Measurements from ENCODE around the gene SEPTIN14.
"Not testable (repeated sequence)": the region's sequence is repeated elsewhere in the genome, so short reads cannot be mapped to it uniquely, and the experiment has no call there.

SEPTIN14 gene

DNA sequence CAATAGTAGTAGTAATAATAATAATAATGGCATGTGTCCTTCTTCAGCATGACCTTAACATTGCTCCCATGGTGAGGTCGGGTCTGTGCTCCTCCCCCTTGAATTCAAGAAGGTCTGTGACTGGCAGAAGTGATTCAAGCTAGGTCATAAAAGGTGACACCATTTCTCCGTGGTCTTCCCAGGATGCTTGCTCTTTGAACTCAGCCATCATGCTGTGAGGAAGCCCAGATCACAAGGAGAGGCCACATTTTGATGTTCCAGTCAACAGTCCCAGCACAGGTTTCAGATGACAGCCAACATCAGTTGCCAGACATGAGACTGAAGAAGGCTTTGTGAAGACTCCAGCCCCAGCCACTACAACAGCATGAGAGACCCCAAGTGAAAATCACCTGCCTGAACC lies 83.9 kb downstream of the SEPTIN14 start:
- DNase-seq = no peak

- DNase-seq = no peak
These were observed 86.4 kb downstream of the SEPTIN14 start for GRCh38 chr7:55776196-55776595.

GRCh38 chr7:55775051-55775420 lies 87.5 kb downstream of the SEPTIN14 start:
- DNase-seq = no peak

GRCh38 chr7:55774327-55775050 lies 88.1 kb downstream of the SEPTIN14 start:
- no peak for DNase-seq

DNA sequence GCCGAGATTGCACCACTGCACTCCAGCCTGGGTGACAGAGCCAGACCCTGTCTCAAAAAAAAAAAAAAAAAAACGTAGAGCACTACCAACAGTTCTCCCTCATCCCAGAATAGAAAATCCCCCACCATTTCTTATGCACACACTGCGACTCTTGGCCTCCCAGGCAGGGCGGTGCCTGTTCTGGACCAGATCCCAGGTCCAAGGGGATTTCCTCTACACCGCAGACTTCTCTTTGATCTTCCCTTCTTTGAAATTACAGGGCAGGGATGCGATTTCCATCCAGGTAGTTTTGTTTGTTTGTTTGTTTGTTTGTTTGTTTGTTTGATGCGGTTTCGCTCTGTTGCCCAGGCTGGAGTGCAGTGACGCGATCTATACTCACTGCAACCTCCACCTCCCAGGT lies 91.8 kb downstream of the SEPTIN14 start:
- no peak for DNase-seq

DNA sequence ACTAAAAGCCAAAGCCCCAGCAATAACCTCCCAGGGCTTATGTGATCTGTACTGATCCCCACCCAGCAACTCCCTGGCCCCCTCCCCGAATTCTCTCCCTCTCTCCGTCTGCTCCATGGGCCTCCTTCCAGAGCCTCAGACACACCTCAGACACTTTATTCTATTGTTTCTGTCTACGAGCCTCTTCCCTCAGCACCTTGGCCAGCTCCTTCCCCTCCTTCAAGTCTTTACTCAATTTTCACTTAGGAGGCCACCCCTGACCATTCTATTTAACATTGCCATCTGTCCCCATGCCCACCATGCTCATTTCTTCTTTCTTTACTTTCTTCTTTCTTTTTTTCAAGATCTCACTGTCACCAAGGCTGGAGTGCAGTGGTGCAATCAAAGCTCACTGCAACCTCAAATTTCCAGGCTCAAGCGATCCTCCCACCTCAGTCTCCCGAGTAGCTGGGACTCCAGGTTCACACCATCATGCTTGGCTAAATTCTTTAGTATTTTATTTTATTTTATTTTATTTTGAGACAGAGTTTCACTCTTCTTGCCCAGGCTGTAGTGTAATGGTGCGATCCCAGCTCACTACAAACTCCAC lies 109.2 kb downstream of the SEPTIN14 start:
- DNase-seq = not testable (repeated sequence)

DNA sequence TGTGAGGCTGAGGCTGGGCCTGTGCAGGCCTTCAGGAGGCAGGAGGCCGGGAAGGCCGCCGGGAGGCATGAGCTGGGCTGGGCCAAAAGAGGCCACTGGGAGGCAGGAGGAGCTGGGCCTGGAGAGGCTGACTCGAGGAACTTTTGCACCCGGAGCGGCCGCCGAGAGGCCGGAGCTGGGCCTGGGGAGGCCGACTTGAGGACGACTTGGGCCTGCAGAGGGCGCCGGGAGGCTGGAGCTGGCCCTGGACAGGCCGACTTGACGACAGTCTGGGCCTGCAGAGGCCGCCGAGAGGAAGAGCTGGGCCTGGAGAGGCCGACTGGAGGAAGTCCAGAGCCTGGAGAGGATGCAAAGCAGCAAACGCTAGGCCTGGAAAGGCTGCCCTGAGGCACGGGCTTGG lies 117.8 kb downstream of the SEPTIN14 start:
- not testable (repeated sequence) for DNase-seq
